GM18861 (cell line): ENCODE measurements around the gene PRRC2C.
"Not testable (repeated sequence)": the region's sequence is repeated elsewhere in the genome, so short reads cannot be mapped to it uniquely, and the experiment has no call there.

Source experiments
- ATAC-seq: cut with Tn5 transposase; IDR thresholded peaks from one replicate; pipeline ENCODE4 v1.9.1; 2021; ENCODE audit not compliant: unreplicated experiment

Gene PRRC2C

DNA sequence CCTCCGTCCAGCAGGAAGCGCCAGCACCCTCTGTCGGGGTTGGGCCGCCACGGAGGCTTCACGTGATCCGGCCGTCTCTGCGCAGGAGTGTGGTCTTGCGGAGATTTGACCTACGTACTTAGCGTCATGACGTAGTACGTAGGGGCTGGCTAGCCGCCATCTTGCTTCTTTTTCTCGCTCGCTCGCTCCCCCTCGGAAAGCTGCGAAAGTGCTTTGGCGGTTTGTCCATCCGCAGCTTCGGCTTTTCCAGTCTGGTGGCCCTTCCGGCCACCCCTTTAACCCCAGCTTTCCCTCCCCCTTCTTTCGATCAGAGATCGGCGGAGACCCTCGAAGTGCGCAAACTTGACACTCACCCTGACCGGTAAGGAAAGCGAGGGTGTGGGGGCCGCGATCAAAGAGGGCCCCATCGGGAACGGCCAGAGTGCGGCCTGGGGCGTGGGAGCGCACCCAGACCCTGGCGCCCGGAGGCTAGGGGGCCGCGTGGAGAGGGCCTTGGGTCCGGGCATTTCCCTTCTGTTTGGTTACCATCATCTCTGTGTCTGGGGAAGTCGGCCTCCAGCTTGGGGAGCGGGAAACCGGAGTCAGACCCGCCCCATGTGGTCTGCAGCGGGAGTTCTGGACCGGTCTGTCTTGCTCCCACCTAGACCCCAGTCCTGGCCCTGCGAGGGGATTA is at the start of gene PRRC2C:
TSS of gene PRRC2C (plus strand) at position 156 of the 673 bp plus-strand sequence. CDS start 26,559 bp downstream, outside the sequence.
- ATAC-seq = peak; percentile 92

DNA sequence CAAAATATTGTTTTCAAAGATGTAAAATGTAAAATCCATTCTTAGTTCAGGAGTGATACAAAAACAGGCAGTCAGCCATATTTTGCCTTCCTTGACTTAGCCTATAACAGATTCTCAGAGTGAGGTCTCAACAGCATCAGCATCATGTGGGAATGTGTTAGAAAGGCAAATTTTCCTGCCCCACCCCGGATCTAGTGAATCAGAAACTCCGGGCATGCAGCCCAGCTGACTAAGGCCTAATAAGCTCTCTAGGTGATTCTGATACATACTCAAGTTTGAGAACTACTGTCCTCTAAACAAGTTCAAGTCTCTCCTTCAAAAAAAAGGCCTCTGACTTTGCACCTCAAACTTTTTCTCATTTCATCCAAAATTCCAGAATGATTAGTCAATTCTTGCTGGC is 46.9 kb upstream of the PRRC2C start:
- ATAC-seq = no peak

DNA sequence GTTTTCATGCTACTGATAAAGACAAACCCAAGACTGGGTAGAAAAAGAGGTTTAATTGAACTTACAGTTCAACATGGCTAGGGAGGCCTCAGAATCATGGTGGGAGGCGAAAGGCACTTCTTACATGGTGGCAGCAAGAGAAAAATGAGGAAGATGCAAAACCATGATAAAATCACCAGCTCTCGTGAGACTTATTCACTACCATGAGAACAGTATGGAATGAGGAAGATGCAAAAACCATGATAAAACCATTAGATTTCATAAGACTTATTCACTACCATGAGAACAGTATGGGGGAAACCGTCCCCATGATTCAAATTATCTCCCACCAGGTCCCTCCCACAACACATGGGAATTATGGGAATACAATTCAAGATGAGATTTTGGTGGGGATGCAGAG is 45.1 kb upstream of the PRRC2C start:
- not testable (repeated sequence) for ATAC-seq

DNA sequence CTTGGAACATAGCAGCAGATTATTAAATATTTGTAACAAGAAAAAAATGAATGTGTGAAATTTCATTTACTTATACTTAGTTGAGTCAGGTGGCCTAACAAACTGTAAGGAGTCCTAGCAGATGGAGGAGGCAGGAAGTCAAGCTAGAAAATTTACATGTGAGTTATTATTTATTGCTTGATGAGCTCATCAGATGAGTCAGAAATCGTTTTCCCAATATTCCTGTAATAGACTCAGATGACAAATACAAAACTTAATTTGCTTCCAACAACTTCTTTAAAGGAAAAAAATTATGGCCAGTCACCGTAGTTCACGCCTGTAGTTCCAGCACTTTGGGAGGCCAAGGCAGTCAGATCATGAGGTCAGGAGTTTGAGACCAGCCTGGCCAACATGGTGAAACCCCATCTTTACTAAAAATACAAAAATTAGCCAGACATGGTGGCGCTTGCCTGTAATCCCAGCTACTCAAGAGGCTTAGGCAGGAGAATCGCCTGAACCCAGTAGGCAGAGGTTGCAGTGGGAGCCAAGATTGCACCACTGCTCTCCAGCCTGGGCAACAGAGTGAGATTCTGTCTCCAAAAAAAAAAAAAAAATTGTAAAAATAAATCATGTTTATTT is 43.9 kb upstream of the PRRC2C start:
- not testable (repeated sequence) for ATAC-seq

DNA sequence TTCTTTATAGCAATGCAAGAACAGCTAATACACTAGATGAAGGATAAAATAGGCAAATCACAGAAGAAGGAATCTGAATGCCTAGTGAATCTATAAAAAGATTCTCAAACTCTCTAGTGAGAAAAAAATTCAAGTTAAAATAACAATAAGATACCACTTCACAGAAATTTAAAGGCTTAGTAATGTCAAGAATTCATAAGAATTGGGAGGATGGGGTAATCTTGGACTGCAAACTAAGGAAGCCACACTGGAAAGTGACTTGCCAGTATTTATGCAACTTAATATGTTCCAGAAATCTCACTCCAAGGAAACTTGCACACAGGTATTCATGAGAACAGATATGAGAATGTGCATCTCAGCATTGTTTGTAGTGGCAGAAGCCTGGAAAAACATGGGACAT is 38.9 kb upstream of the PRRC2C start:
- no peak for ATAC-seq

DNA sequence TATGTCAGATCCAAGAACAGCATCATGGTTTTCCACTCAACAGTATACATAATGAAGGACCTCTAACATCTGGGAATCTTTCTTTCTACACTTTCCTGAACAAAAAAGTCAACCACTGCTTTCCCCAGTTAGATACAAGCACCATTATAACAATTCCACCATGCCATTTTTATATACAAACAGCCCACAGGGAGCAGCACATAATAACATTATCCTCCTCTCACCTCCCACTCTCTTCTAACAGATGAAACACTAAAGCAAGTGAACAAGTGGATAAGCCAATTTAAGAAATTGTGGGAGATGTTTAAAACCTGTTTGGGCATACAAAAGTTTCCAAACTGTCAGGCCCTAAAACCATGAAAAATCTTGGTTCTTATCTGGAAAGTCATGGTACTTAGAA is 29.4 kb upstream of the PRRC2C start:
- ATAC-seq = no peak

DNA sequence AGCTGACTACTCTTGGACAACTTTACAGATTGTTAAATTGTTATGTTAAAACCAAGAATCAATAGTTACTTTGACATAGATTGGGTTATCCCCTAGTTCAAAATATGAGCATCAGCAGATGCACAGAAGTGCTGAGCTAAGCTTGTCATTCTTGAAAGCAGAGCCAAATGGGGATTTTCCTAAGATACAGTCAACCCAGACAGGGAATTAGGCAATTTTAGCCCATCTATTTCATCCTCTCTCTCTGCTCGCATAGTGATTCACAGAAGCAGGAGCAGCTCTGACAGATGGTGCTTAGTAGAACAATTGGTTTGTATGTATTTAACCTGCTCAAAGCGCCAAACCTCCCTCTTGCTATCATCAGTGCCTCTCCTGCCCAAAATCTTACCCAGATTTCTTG is 27.9 kb upstream of the PRRC2C start:
- ATAC-seq = no peak

DNA sequence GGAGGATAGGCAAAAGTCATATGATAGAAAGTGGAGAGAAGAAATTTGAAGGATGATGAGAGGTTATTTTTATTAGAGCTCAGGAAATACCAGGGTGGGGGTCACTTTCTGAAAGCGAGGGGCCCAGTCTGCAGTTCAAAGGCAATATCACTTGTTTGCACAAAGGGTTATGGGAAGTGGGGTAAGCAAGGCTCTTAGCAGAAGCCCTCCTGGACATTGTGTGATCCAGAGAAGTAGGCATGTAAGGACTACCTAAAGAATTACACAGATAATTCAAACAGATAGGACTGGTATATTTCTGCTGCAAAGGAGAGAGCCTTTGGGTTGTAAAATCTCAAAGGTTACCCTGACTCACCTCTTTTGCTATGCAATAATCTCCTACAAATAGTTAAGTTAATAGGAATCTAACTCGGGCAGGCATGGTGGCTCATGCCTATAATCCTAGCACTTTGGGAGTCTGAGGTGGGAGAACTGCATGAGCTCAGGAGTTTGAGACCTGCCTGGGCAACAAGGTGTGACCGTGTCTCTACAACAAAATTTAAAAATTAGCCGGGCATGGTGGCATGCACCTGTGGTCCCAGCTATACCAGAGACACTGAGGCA is 25.2 kb upstream of the PRRC2C start:
- ATAC-seq = no peak

DNA sequence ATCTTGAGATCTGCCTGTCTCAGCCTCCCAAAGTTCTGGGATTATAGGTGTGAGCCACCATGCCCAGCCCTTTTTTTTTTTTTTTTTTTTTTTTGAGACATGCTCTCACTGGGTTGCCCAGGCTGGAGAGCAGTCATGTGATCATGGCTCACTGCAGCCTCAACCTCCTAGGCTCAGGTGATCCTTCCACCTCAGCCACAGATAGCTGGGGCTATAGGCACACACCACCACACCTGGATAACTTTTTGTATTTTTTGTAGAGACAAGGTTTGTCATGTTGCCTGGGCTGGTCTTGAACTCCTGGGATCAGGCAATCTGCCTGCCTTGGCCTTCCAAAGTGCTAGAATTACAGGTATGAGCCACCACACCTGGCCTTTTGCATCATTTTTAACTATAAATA is 17.7 kb upstream of the PRRC2C start:
- no peak for ATAC-seq

DNA sequence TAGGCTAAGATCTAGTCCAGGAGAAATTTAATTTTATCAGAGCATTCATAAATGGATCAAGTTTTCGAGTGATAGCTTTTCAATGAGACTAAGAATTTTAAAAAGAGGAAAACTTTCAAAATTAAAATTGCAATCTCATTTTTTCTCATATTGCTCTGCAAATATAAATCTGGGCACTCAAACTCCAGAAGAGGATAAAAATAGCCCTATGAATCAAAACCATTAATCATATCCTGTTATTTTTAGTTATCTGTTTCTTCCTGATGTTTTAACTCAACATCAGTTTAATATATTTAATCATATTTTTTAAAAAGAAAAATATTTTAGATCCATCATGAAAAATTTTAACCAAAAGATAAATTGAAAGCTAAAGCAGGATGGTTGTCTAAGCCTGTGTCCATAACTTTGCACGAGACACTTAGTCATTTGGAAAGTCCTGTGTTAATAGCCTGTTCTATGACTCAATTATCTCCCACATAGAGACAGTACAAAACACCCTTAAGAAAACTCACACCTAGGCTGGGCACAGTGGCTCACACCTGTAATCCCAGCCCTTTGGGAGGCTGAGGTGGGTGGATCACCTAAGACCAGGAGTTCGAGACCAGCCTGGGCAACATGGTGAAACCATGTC is 17.1 kb upstream of the PRRC2C start:
- peak; percentile 74 for ATAC-seq

DNA sequence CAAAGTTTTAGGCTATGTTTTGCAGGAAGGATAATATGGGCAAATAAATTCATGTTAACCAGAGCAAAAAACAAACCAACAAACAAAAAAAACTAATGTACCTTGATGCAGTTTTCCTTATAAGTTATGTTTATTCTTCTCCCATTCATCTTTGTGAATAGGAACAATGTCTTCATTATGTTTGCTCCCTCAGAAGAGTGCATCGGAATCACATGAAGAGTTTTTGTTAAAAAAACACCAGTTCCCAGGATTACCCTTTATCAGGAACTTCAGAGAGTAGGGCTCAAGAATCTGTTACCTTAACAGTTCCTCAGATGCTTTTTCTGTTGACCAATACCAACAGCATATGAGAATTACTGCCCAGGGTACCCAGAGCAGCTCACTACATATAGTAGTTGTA is 14.6 kb upstream of the PRRC2C start:
- ATAC-seq = no peak

DNA sequence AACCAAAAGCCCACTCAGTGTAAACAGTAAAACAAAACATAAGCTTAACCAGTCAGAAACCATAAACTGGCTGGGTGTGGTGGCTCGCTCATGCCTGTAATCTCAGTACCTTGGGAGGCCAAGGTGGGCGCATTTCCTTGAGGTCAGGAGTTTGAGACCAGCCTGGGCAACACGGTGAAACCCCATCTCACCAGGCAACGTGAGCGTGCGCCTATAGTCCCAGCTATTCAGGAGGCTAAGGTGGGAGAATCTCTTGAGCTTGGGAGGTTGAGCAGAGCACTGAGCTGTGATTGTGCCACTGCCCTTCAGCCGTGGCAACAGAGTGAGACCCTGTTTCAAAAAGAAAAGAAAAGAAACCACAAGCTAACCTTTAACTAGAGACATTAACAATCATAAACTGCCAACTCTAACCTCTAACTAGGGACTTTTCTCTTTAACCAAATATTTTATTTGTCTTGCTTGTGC is 13.1 kb upstream of the PRRC2C start:
- ATAC-seq = peak; percentile 66

DNA sequence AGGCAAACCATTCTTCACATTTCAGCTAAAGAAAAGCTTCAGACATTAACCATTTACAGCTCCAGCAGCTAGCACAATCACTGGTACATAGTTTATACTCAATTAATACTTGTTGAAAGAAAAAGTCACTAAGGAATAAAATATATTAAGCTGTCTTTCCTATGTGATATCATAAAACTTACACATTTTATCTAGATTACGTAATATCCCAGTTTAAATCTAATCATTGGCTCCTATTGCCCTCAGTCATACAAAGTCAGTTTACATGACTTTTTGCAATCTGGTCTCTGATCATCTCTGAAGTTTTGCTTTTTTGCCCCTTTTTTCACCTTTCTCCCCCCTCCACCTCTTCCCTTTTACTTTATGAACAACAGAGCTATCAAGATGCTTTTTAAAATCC is 8.5 kb upstream of the PRRC2C start:
- ATAC-seq = no peak

DNA sequence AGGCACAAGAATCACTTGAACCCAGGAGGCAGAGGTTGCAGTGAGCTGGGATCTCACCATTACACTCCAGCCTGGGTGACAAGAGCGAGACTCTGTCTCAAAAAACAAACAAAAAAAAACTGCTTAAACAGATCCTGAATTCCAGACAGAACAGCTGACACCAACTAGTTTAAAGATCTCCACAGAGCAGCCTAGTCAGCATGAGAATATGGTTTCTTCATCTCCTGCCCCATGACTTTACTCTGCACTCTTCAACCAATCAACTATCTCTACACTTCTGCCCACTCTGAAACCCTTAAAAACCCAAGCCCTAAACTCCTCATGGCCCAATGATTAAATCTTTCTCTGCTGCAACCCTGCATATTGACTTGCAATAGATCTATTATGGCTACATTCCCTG is 7.5 kb upstream of the PRRC2C start:
- no peak for ATAC-seq

DNA sequence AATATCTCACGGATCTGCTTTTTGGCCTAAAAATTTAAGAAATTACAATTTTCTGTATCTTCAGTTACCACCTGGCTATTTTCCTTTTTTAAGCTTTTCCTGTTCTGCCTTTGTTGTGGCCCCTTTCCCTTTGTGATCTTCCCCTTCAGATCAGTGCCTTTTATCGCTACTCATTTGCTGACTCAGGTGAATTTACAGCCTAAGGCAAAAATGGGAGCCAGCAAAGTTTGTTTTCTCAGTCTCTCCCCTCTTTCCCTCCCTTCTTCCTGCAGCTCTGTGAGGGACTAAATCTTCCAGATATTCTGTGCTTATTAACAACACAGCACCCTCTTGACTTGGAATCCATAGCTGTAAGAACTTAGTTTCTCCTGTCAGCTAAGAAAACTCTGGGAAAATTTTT is 5.3 kb upstream of the PRRC2C start:
- ATAC-seq = no peak

DNA sequence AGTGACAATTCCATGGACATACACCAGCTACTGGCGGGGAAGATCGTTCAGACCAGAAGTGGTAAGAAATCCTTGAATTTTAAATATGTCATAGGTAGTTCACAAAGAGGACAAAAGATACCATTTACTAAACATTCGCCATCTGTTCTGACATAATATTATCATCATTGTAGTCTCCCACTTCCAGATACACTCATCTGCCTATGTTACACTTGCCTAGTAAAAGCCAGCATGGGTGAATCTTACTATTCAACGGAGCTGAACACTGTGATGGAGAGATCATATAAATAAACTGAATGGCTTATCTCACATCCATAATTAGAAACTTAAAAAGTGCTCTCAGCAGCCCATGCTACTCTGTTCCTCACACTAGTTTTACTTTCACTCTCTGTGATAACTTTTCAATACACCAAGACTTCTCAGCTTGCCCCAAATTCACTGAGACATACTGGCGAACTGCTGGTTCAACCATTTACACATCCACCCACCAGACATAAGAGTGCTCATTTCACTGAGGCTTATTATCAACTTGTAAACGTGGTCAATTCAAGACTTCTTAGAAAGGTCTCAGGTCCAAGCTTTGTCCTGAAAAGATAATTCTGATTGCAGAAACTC is 463 bp upstream of the PRRC2C start:
- ATAC-seq = peak; percentile 40

DNA sequence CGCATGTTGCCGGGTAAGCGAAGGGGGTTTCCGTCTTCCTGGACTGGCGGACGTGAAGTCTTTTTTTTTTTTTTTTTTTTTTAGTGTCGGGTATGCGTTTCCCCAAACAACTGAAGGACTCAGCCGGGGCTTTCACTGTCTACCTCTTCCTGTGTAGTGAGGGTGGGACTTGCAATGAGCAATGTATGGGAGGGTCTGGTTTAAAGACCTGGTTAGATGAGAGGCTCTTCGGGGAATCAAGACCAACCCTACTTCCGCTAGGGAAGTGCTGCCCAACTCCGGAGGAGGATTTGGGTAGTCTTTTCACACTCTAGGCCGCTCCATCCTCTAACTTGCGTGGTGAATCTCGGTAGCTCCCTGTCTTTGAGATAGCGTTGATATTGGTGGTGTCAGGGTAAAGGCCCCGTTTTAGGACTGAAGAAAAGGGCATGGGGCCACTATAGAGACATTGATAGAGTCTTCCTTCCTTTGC is 754 bp downstream of the PRRC2C start:
- ATAC-seq = peak; percentile 27

DNA sequence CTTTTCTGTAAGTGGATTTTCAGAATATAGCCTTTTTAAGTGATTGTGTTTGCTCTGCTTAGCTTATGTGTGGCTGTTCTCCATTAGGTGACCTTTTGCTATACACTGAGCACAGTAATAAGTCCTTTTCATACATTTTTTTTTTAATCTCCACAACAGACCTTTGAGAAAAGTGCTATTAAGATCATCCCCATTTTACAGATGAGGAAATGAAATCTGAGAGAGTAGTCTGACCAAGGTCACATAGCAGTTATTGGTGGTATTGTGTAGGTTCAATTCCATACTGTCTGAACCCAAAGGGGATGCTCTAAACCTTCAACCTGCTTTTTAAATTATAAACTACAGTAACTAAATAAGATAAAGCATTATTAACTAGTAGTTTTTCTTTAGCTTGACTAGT is 1.7 kb downstream of the PRRC2C start:
- ATAC-seq = no peak

DNA sequence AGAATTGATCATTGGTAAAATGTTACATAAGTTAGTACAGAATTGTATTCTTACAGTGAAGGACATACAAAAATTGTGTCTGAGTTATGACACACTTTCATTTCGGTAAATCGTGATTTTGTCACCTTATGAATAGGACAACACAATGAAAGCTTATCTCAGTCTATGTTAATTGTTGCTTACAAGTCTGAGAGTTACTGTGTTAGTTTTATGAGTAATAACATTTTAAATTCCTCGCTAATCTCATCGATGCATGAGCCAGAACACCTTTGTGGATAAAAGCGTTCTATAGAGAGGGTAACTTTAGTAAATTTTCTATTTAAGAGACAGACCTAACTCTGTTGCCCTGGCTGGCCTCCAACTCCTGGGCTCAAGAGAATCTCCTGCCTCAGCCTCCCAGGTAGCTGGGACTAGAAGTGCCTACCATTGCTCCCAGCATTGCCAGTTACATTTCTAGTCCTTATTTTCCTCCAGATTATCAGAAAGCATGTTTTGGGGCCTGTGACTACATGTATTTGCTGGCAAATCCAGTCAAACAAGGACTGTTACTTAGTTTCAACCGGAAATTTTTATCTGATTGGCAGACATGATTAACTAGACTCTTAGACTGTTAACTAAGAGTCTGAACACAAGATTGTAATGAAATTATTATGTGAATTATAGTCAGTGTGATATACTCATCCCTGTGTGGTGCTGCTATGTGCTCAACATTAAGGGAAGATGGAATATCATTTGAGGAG is 3.0 kb downstream of the PRRC2C start:
- no peak for ATAC-seq

DNA sequence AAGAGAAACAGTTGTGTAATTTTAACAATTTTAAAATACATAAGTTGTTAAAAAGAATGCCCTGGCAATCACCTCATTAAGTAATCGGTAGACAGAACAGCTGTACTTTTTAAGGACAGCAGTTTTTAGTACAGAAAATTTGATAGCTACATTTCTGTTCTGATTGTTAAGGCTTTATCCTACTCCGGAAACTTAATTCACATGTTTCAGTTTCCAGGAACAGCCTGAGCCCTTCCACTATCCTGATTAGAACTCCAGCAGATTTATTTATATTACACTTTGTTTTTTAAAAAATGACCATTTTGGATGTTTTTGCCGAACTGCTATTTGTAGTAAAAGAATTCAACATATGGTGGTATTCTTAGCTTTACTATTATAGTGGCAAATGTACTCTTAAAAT is 8.7 kb downstream of the PRRC2C start:
- ATAC-seq = no peak

DNA sequence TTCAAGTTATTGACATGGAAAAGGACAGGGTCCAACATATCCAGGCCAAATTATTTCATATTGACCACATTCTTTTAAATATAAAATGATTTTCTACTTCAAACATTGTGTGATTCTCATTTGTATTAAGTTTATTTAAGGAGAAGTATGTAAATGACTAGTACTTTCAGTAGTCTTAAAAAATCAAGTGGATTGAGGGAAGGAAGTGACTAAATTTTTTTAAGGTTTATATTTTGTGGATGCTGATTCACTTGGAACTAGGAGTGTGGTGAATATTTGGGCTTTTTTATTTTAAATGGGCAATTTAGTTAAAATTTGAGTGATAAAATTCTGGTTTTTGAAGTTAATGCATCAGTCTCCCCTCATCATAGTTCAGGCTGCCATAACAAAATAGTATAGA is 10.1 kb downstream of the PRRC2C start:
- no peak for ATAC-seq
